Mammary epithelial cell (primary cell): Measurements from ENCODE around the gene SNU13.

Experiments used
- EZH2 ChIP-seq: IDR thresholded peaks from 2 replicates; pipeline ENCODE4 v1.6.1; 2012; ENCODE audit warnings: low read length, inconsistent platforms, borderline replicate concordance
- TF ChIP-seq, protein P1 (sequence below), 2 donors: IDR thresholded peaks in 1 of 2; conservative IDR thresholded peaks in 1 of 2; 2 replicates each; pipeline ENCODE4 v1.5.1; 2011 to 2012; ENCODE audit warnings: inconsistent platforms in 2 of 2, low read length in 2 of 2, mild to moderate bottlenecking in 2 of 2, control low read depth in 1 of 2, low read depth in 1 of 2; ENCODE audit not compliant: insufficient read depth in 1 of 2; ENCODE audit errors: extremely low read depth in 1 of 2

DNA sequence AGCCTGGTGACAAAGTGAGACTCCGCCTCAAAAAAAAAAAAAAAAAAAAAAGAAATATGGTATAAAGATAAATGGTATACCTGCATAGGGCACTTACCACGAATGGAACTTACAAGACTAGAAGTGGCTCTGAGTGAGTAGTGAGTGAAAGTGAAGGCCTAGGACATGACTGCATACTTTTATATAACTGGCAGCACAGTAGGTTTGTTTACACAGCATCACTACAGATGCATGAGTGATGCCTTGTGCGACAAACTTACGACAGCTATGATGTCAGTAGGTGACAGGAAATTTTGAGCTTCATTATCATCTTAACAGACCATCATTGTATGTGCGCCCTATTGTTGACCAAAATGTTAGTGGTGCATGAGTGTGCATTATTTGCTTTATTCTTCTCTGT is 49.9 kb downstream of the SNU13 start:
- TF ChIP-seq EZH2: no peak
- TF ChIP-seq, protein P1, sequence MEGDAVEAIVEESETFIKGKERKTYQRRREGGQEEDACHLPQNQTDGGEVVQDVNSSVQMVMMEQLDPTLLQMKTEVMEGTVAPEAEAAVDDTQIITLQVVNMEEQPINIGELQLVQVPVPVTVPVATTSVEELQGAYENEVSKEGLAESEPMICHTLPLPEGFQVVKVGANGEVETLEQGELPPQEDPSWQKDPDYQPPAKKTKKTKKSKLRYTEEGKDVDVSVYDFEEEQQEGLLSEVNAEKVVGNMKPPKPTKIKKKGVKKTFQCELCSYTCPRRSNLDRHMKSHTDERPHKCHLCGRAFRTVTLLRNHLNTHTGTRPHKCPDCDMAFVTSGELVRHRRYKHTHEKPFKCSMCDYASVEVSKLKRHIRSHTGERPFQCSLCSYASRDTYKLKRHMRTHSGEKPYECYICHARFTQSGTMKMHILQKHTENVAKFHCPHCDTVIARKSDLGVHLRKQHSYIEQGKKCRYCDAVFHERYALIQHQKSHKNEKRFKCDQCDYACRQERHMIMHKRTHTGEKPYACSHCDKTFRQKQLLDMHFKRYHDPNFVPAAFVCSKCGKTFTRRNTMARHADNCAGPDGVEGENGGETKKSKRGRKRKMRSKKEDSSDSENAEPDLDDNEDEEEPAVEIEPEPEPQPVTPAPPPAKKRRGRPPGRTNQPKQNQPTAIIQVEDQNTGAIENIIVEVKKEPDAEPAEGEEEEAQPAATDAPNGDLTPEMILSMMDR (conservative IDR thresholded peaks at IDR 0.05 in 1 of 2, IDR thresholded peaks at IDR 0.05 in 1 of 2; ENCODE audit: extremely low read depth in 1 of 2, insufficient read depth in 1 of 2, low read depth in 1 of 2, low read length in 2 of 2): no peak
